HepG2 (cell line): ENCODE results near the gene ETFA. TPM values are rescaled to one million over a fixed set of nuclear protein-coding genes. Genes with fewer than 3 reads are reported as not detected.

Experiments used
- ATF1 ChIP-seq: IDR thresholded peaks from 2 replicates; pipeline ENCODE4 v1.6.1; 2016; ENCODE audit warnings: mild to moderate bottlenecking, control low read depth
- GABPB1 ChIP-seq: IDR thresholded peaks from 2 replicates; pipeline ENCODE4 v1.6.1; 2016; ENCODE audit warnings: mild to moderate bottlenecking, missing genetic modification reagents, moderate library complexity, missing compliant biosample characterization
- GATAD2A ChIP-seq: IDR thresholded peaks from 2 replicates; pipeline ENCODE4 v1.6.1; 2016
- HBP1 ChIP-seq: IDR thresholded peaks from 2 replicates; pipeline ENCODE4 v1.6.1; 2016; ENCODE audit warnings: low read depth, control low read depth
- HNF1B ChIP-seq: sonication (generic); formaldehyde crosslinking; IDR thresholded peaks from 2 replicates; pipeline ENCODE4 v1.5.1; 2020; ENCODE audit warnings: mild to moderate bottlenecking, moderate library complexity, missing genetic modification reagents
- HNRNPH1 ChIP-seq: fragments of 200-400 bp; formaldehyde crosslinking; optimal IDR thresholded peaks from 2 replicates; pipeline ENCODE3; 2017; ENCODE audit warnings: mild to moderate bottlenecking, low read depth, low read length
- MAF1 ChIP-seq: sonication (generic); formaldehyde crosslinking; IDR thresholded peaks from 2 replicates; pipeline ENCODE4 v1.5.0; 2020; ENCODE audit warnings: missing genetic modification reagents, borderline replicate concordance
- NFKBIZ ChIP-seq: IDR thresholded peaks from 2 replicates; pipeline ENCODE4 v1.6.1; 2018; ENCODE audit warnings: missing genetic modification reagents, missing compliant biosample characterization
- NR2F1 ChIP-seq, 2 experiments: fragments of 450-650 bp in 1 of 2; formaldehyde crosslinking in 1 of 2; IDR thresholded peaks; 2 replicates each; pipeline versions ENCODE4 v1.5.0 to v1.6.1; 2016 to 2020; ENCODE audit warnings: mild to moderate bottlenecking in 1 of 2, missing compliant biosample characterization in 1 of 2, missing genetic modification reagents in 1 of 2, moderate library complexity in 1 of 2
- ONECUT2 ChIP-seq: sonication (generic); formaldehyde crosslinking; IDR thresholded peaks from 2 replicates; pipeline ENCODE4 v1.4.0; 2020; ENCODE audit warnings: missing genetic modification reagents
- RXRA ChIP-seq: sonication (generic); formaldehyde crosslinking; IDR thresholded peaks from 2 replicates; pipeline ENCODE4 v1.5.1; 2020; ENCODE audit warnings: missing genetic modification reagents
- ZBTB3 ChIP-seq: sonication (generic); formaldehyde crosslinking; IDR thresholded peaks from 2 replicates; pipeline ENCODE4 v1.4.0; 2020; ENCODE audit warnings: low read depth, mild to moderate bottlenecking, moderate library complexity, missing genetic modification reagents, borderline replicate concordance
- ZKSCAN5 ChIP-seq: sonication (generic); formaldehyde crosslinking; IDR thresholded peaks from 2 replicates; pipeline ENCODE4 v1.5.1; 2020; ENCODE audit warnings: mild to moderate bottlenecking, missing genetic modification reagents
- ZNF24 ChIP-seq: fragments of 450-650 bp; IDR thresholded peaks from 2 replicates; pipeline ENCODE4 v1.6.1; 2017; ENCODE audit warnings: antibody characterized with exemption, mild to moderate bottlenecking
- ZNF275 ChIP-seq: sonication (generic); formaldehyde crosslinking; IDR thresholded peaks from 2 replicates; pipeline ENCODE4 v1.8.0; 2022; ENCODE audit warnings: missing genetic modification reagents, mild to moderate bottlenecking, inconsistent platforms, borderline replicate concordance
- ZNF362 ChIP-seq: sonication (generic); formaldehyde crosslinking; IDR thresholded peaks from 2 replicates; pipeline ENCODE4 v1.4.0; 2020; ENCODE audit warnings: missing genetic modification reagents, mild to moderate bottlenecking, borderline replicate concordance
- ZNF563 ChIP-seq: sonication (generic); formaldehyde crosslinking; IDR thresholded peaks from 2 replicates; pipeline ENCODE4 v1.8.0; 2022; ENCODE audit warnings: mild to moderate bottlenecking, moderate library complexity, missing genetic modification reagents
- ZNF576 ChIP-seq: sonication (generic); formaldehyde crosslinking; IDR thresholded peaks from 2 replicates; pipeline ENCODE4 v1.4.0; 2020; ENCODE audit warnings: mild to moderate bottlenecking, missing genetic modification reagents
- ZNF652 ChIP-seq: IDR thresholded peaks from 2 replicates; pipeline ENCODE4 v1.6.1; 2016; ENCODE audit warnings: low read depth, borderline replicate concordance
- ZNF816 ChIP-seq: sonication (generic); formaldehyde crosslinking; IDR thresholded peaks from 2 replicates; pipeline ENCODE4 v1.8.0; 2022; ENCODE audit warnings: missing genetic modification reagents, mild to moderate bottlenecking, borderline replicate concordance
- polyA plus RNA-seq, 8 experiments: library from polyadenylated mRNA; depleted of rRNA in 3 of 8; stranded (reverse) in 7 of 8; unstranded in 1 of 8; fragments of >200 nt; fragmentation: Illumina TruSeq in 4 of 8; extraction: Trizol in 4 of 8; gene quantifications; 2 replicates each; pipeline versions ENCODE4 v1.2.1 to v1.2.3, GENCODE V29; 2011 to 2016; ENCODE audit warnings: low read depth in 4 of 8, missing spikeins in 1 of 8, mixed read lengths in 1 of 8; ENCODE audit not compliant: insufficient read depth in 1 of 8
- total RNA-seq, 5 experiments: library from RNA; depleted of rRNA; stranded (reverse); fragments of >200 nt; fragmentation: Illumina TruSeq; extraction: Trizol; gene quantifications; 2 replicates each; pipeline ENCODE4 v1.2.3, GENCODE V29; 2016; ENCODE audit warnings: low read depth in 1 of 5

The ETFA gene
- total and polyA plus RNA-seq, 2 of the 13 experiments (the other 11 are each of a cell fraction or from before 2014, with no cell fraction given): 291 to 396 TPM

- TF ChIP-seq HBP1 (CRISPR knock-in tag): no peak
- no peak for TF ChIP-seq HNRNPH1
- TF ChIP-seq RXRA (CRISPR knock-in tag): peak; percentile 66; the same call in 1 of the 2 replicates
- no peak for TF ChIP-seq ZKSCAN5 (CRISPR knock-in tag)
- TF ChIP-seq ZNF652 (CRISPR knock-in tag): peak; percentile 35; the same call in 1 of the 2 replicates
- no peak for TF ChIP-seq ZNF362 (CRISPR knock-in tag)
- TF ChIP-seq GATAD2A (CRISPR knock-in tag): no peak; the same call in 1 of the 2 replicates
- no peak for TF ChIP-seq ATF1 (CRISPR knock-in tag)
- no peak for TF ChIP-seq ZNF816 (CRISPR knock-in tag)
- TF ChIP-seq NFKBIZ (CRISPR knock-in tag): no peak
- no peak for TF ChIP-seq ZNF24
- no peak for TF ChIP-seq MAF1
- TF ChIP-seq ZNF563 (CRISPR knock-in tag): no peak
- no peak; the same call in 1 of the 2 replicates for TF ChIP-seq GABPB1 (CRISPR knock-in tag)
- TF ChIP-seq NR2F1 (CRISPR knock-in tag; IDR thresholded peaks at IDR 0.05): no peak
- TF ChIP-seq ONECUT2 (CRISPR knock-in tag): no peak
- 0 out of 2 replicates have a peak, but pooled peaks have one; percentile 41 for TF ChIP-seq HNF1B (CRISPR knock-in tag)
- TF ChIP-seq ZNF275: peak; percentile 40; the same call in 1 of the 2 replicates
- TF ChIP-seq ZBTB3 (CRISPR knock-in tag): no peak
- TF ChIP-seq ZNF576 (CRISPR knock-in tag): no peak
- TF ChIP-seq, all 625 proteins: peak for 68
Observed at GRCh38 chr15:76190751-76191538, 120.3 kb downstream of the ETFA start (continued).
